H1 (cell line): ENCODE results near the gene EYA2. TPM values are rescaled to one million over a fixed set of nuclear protein-coding genes. Genes with fewer than 3 reads are reported as not detected.
A peak's percentile ranks its signal among the peaks of the same experiment; 100 is the strongest.

Source experiments
- CTCF ChIA-PET: fragments of 300-600 bp; sonication (Branson Sonifier 250); formaldehyde crosslinking; loops from one replicate; lab custom pipeline; 2021; ENCODE audit not compliant: partially characterized antibody; lab: Charles Lee
- POLR2A ChIA-PET: fragments of 300-600 bp; sonication (Branson Sonifier 250); formaldehyde crosslinking; loops from one replicate; lab custom pipeline; 2021; ENCODE audit warnings: inconsistent platforms; ENCODE audit not compliant: partially characterized antibody; lab: Charles Lee
- DNase-seq, 2 experiments: peaks; one replicate each; pipeline versions ENCODE4 v3.0.0 to v3.0.0-alpha.2; 2010 to 2022; ENCODE audit warnings: low spot score in 2 of 2, low read depth in 1 of 2, mixed read lengths in 1 of 2
- FAIRE-seq: peaks from 2 replicates; lab custom pipeline; 2011; peaks lifted over from hg19 to GRCh38; lab: Jason Lieb, UNC
- H2AFZ ChIP-seq: 2 replicates; pipeline ENCODE4 v1.8.1; 2012; ENCODE audit warnings: low read length, inconsistent platforms
- H2AK5ac ChIP-seq: 2 replicates; pipeline ENCODE4 v1.6.1; 2013; ENCODE audit warnings: low read depth, low read length
- H2BK120ac ChIP-seq: replicated peaks from 2 replicates; pipeline ENCODE3; 2013; ENCODE audit warnings: low read depth, low read length, inconsistent platforms
- H2BK12ac ChIP-seq: 2 replicates; pipeline ENCODE4 v1.6.1; 2013; ENCODE audit warnings: low read depth, low read length
- H2BK15ac ChIP-seq: 2 replicates; pipeline ENCODE4 v1.6.1; 2013; ENCODE audit warnings: low read length
- H2BK20ac ChIP-seq: 2 replicates; pipeline ENCODE4 v1.6.1; 2013; ENCODE audit warnings: low read length
- H2BK5ac ChIP-seq: 2 replicates; pipeline ENCODE4 v1.6.1; 2013; ENCODE audit warnings: low read depth, low read length
- H3K14ac ChIP-seq: 2 replicates; pipeline ENCODE4 v1.6.1; 2013; ENCODE audit warnings: inconsistent platforms; ENCODE audit not compliant: insufficient read length
- H3K18ac ChIP-seq: 2 replicates; pipeline ENCODE4 v1.6.1; 2013; ENCODE audit warnings: low read length; ENCODE audit errors: extremely low read depth
- H3K23ac ChIP-seq: 2 replicates; pipeline ENCODE4 v1.6.1; 2013; ENCODE audit warnings: inconsistent platforms; ENCODE audit not compliant: insufficient read length
- H3K23me2 ChIP-seq: 2 replicates; pipeline ENCODE4 v1.6.1; 2013; ENCODE audit warnings: low read depth, low read length
- H3K27ac ChIP-seq: 2 replicates; pipeline ENCODE4 v1.6.1; 2011; ENCODE audit warnings: low read depth, low read length, inconsistent platforms
- H3K27me3 ChIP-seq, 4 experiments: replicated peaks in 1 of 4; 1 replicate in 1 of 4; 2 replicates in 3 of 4; pipeline versions ENCODE4 v1.6.1 to v1.8.1; 2011 to 2013; ENCODE audit warnings: low read length in 3 of 4, mild to moderate bottlenecking in 3 of 4, inconsistent platforms in 2 of 4, mixed read lengths in 2 of 4, moderate library complexity in 1 of 4; ENCODE audit not compliant: control insufficient read depth in 3 of 4, insufficient read depth in 3 of 4; ENCODE audit errors: extremely low read depth in 1 of 4
- H3K36me3 ChIP-seq, 4 experiments: 2 replicates each; pipeline versions ENCODE4 v1.6.1 to v1.8.1; 2011 to 2013; ENCODE audit warnings: mild to moderate bottlenecking in 4 of 4, low read length in 3 of 4, moderate library complexity in 2 of 4, control low read depth in 1 of 4, inconsistent platforms in 1 of 4; ENCODE audit not compliant: insufficient read depth in 4 of 4, control insufficient read depth in 2 of 4
- H3K4ac ChIP-seq: replicated peaks from 2 replicates; pipeline ENCODE3; 2013; ENCODE audit warnings: low read length, low read depth, mixed read lengths, inconsistent platforms; ENCODE audit not compliant: insufficient read length
- H3K4me1 ChIP-seq, 4 experiments: replicated peaks in 1 of 4; 1 replicate in 1 of 4; 2 replicates in 3 of 4; pipeline versions ENCODE4 v1.6.1 to v1.8.1; 2011 to 2013; ENCODE audit warnings: low read length in 3 of 4, inconsistent platforms in 2 of 4, mixed read lengths in 1 of 4; ENCODE audit not compliant: insufficient read depth in 4 of 4, control insufficient read depth in 3 of 4
- H3K4me2 ChIP-seq, 2 experiments: 2 replicates each; pipeline versions ENCODE4 v1.6.1 to v1.8.1; 2011 to 2013; ENCODE audit warnings: low read depth in 2 of 2, low read length in 2 of 2, control low read depth in 1 of 2, inconsistent platforms in 1 of 2, mild to moderate bottlenecking in 1 of 2; ENCODE audit not compliant: insufficient read depth in 1 of 2
- H3K4me3 ChIP-seq, 4 experiments: fragments of 200-600, 300-600 bp in 1 of 4; sonication (generic), shearing (Covaris generic), sonication (Bioruptor Twin) in 1 of 4; 2 replicates each; pipeline versions ENCODE4 v1.5.1 to v1.8.1; 2011 to 2016; ENCODE audit warnings: low read length in 4 of 4, low read depth in 3 of 4, control low read depth in 2 of 4, inconsistent platforms in 2 of 4, mild to moderate bottlenecking in 2 of 4, mixed read lengths in 1 of 4, moderate library complexity in 1 of 4; ENCODE audit not compliant: insufficient read depth in 2 of 4; ENCODE audit errors: extremely low read depth in 1 of 4
- H3K56ac ChIP-seq: replicated peaks from 2 replicates; pipeline ENCODE3; 2013; ENCODE audit warnings: low read depth, mild to moderate bottlenecking, mixed read lengths, low read length, inconsistent platforms; ENCODE audit not compliant: insufficient read length
- H3K79me1 ChIP-seq: 2 replicates; pipeline ENCODE4 v1.6.1; 2013; ENCODE audit warnings: low read depth, low read length, control low read depth
- H3K79me2 ChIP-seq, 2 experiments: 2 replicates each; pipeline versions ENCODE4 v1.6.1 to v1.8.1; 2012 to 2013; ENCODE audit warnings: low read length in 2 of 2, mild to moderate bottlenecking in 2 of 2, inconsistent platforms in 1 of 2; ENCODE audit not compliant: insufficient read depth in 2 of 2, control insufficient read depth in 1 of 2
- H3K9ac ChIP-seq, 4 experiments: replicated peaks in 1 of 4; 1 replicate in 1 of 4; 2 replicates in 3 of 4; pipeline versions ENCODE4 v1.6.1 to v1.8.1; 2011 to 2013; ENCODE audit warnings: low read depth in 3 of 4, low read length in 3 of 4, control low read depth in 2 of 4, mild to moderate bottlenecking in 2 of 4, moderate library complexity in 2 of 4, inconsistent platforms in 1 of 4; ENCODE audit errors: extremely low read depth in 1 of 4
- H3K9me3 ChIP-seq, 2 experiments: 2 replicates each; pipeline versions ENCODE4 v1.6.1 to v1.8.1; 2012 to 2013; ENCODE audit warnings: mild to moderate bottlenecking in 2 of 2, moderate library complexity in 2 of 2, control low read depth in 1 of 2, inconsistent platforms in 1 of 2, low read depth in 1 of 2, low read length in 1 of 2, mixed read lengths in 1 of 2; ENCODE audit not compliant: insufficient read depth in 2 of 2
- H4K20me1 ChIP-seq, 2 experiments: replicated peaks in 1 of 2; 2 replicates each; pipeline versions ENCODE3 to v1.8.1; 2011 to 2013; ENCODE audit warnings: inconsistent platforms in 2 of 2, low read length in 2 of 2, mild to moderate bottlenecking in 1 of 2; ENCODE audit not compliant: insufficient read depth in 2 of 2, control insufficient read depth in 1 of 2
- H4K5ac ChIP-seq: 2 replicates; pipeline ENCODE4 v1.6.1; 2013; ENCODE audit warnings: low read length, low read depth, mixed read lengths, inconsistent platforms; ENCODE audit not compliant: insufficient read length
- H4K8ac ChIP-seq: 2 replicates; pipeline ENCODE4 v1.8.0; 2013; ENCODE audit warnings: mild to moderate bottlenecking, moderate library complexity, low read length, inconsistent platforms; ENCODE audit not compliant: insufficient read depth; ENCODE audit errors: extremely low read depth
- H4K91ac ChIP-seq: replicated peaks from 2 replicates; pipeline ENCODE3; 2013; ENCODE audit warnings: low read length, mixed read lengths, inconsistent platforms; ENCODE audit not compliant: insufficient read length
- BRCA1 ChIP-seq: IDR thresholded peaks from 2 replicates; pipeline ENCODE4 v1.6.1; 2012; ENCODE audit warnings: low read depth, low read length, improper control_type of control experiment
- EZH2 ChIP-seq: fragments of 200-600 bp; sonication (generic); IDR thresholded peaks from 2 replicates; pipeline ENCODE4 v1.7.1; 2012; ENCODE audit warnings: low read depth, mild to moderate bottlenecking, moderate library complexity, low read length, inconsistent platforms; ENCODE audit not compliant: severe bottlenecking
- FOSL1 ChIP-seq: IDR thresholded peaks from 2 replicates; pipeline ENCODE4 v1.6.1; 2011; ENCODE audit warnings: mild to moderate bottlenecking, low read depth, low read length, moderate library complexity; ENCODE audit not compliant: insufficient read depth
- HDAC6 ChIP-seq: IDR thresholded peaks from one replicate; pipeline ENCODE4 v1.7.1; 2012; ENCODE audit warnings: low read depth, mild to moderate bottlenecking, inconsistent platforms, low read length, moderate library complexity
- KDM4A ChIP-seq: IDR thresholded peaks from one replicate; pipeline ENCODE4 v1.7.1; 2012; ENCODE audit warnings: low read depth, mild to moderate bottlenecking, moderate library complexity, low read length, inconsistent platforms; ENCODE audit not compliant: severe bottlenecking
- MAFK ChIP-seq: IDR thresholded peaks from 2 replicates; pipeline ENCODE4 v1.6.1; 2012; ENCODE audit warnings: low read depth, mild to moderate bottlenecking, improper control_type of control experiment, low read length
- POU5F1 ChIP-seq: IDR thresholded peaks from 2 replicates; pipeline ENCODE4 v1.6.1; 2011; ENCODE audit warnings: low read depth, mild to moderate bottlenecking, low read length, moderate library complexity
- RXRA ChIP-seq: IDR thresholded peaks from 2 replicates; pipeline ENCODE4 v1.6.1; 2011; ENCODE audit warnings: low read depth, mild to moderate bottlenecking, low read length, moderate library complexity; ENCODE audit not compliant: insufficient read depth
- SIRT6 ChIP-seq: IDR thresholded peaks from one replicate; pipeline ENCODE4 v1.7.1; 2012; ENCODE audit warnings: low read length, inconsistent platforms
- SIX5 ChIP-seq: IDR thresholded peaks from 2 replicates; pipeline ENCODE4 v1.6.1; 2011; ENCODE audit warnings: mild to moderate bottlenecking, low read depth, low read length
- SP2 ChIP-seq: IDR thresholded peaks from 2 replicates; pipeline ENCODE4 v1.6.1; 2012; ENCODE audit warnings: mild to moderate bottlenecking, low read length, inconsistent platforms
- TCF12 ChIP-seq: IDR thresholded peaks from 2 replicates; pipeline ENCODE4 v1.6.1; 2011; ENCODE audit warnings: low read depth, mild to moderate bottlenecking, low read length
- TEAD4 ChIP-seq: IDR thresholded peaks from 2 replicates; pipeline ENCODE4 v1.6.1; 2012; ENCODE audit warnings: low read depth, low read length, inconsistent platforms, mixed read lengths
- WGBS, 2 experiments: shearing (Covaris generic) in 1 of 2; methylation state at CpG; one replicate each; pipeline versions ENCODE4 v1.1.6 to v1.1.7; 2013 to 2015; ENCODE audit warnings: low lambda C conversion rate in 2 of 2, mixed read lengths in 2 of 2, inconsistent platforms in 1 of 2, low coverage in 1 of 2, missing lambda C conversion rate in 1 of 2; ENCODE audit not compliant: insufficient replicate concordance in 2 of 2, insufficient coverage in 1 of 2, insufficient read length in 1 of 2; ENCODE audit errors: extremely low coverage in 1 of 2, missing lambda C conversion rate in 1 of 2; 5-methylcytosine and 5-hydroxymethylcytosine counted together
- polyA plus RNA-seq, 7 experiments: library from polyadenylated mRNA; depleted of rRNA in 3 of 7; stranded (reverse) in 5 of 7; unstranded in 2 of 7; fragments of >200 nt in 5 of 7; fragments of 200-250 nt in 2 of 7; gene quantifications; 1 replicate in 5 of 7; 2 replicates in 1 of 7; 4 replicates in 1 of 7; pipeline versions ENCODE4 v1.2.1 to v1.2.3, GENCODE V29; 2011 to 2013; ENCODE audit warnings: missing spikeins in 2 of 7, mixed read lengths in 2 of 7
- total RNA-seq: library from RNA; stranded (reverse); fragmentation: NEBNext Ultra II Directional; extraction: Animal tissue kit (Norgen Biotek cat#: 25700); gene quantifications from 2 replicates; pipeline ENCODE4 v1.2.1, GENCODE V29; 2021
- TF ChIP-seq, protein P1 (sequence below): IDR thresholded peaks from 2 replicates; pipeline ENCODE4 v1.6.1; 2012; ENCODE audit warnings: inconsistent platforms

EYA2 gene
- total and polyA plus RNA-seq, 2 of the 8 experiments (the other 6 are each of a cell fraction or from before 2014, with no cell fraction given), result 1.6 to 1.7 TPM

DNA sequence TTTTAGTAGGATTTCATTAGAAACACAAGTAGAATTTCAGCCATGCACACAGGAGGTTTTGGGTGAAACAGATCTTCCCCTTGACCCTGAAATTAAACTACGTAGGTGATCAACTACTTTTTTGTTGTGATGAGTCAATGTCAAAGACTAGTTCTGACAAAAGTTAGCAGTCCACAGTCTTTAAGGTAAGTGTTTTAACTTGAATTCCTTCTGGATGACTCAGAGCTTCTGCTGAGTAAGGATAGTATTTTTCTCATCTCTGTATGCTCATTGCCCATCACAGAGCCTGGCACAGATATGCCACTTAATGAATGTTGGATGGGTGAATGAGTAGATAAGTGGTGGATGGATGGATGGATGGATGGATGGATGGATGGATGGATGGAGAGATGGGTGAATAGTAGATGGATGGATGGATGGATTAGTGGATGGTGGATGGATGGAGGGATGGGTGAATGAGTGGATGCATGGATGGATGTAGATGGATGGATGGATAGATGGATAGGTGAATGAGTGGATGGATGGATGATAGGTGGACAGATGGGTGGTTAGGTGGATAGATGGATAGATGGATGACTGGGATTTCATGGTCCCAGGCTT lies 296.5 kb downstream of the EYA2 start:
- H2BK5ac ChIP-seq, result no peak overlapping the region
- H2BK12ac ChIP-seq, result no peak overlapping the region
- no peak overlapping the region for H3K4me3 ChIP-seq
- ChIA-PET POLR2A (no interaction called here), CTCF (no interaction called here)
- no peak overlapping the region for H4K91ac ChIP-seq
- no peak overlapping the region for H2BK15ac ChIP-seq
- no peak overlapping the region for H2BK120ac ChIP-seq
- H4K5ac ChIP-seq, result no peak overlapping the region
- H3K9ac ChIP-seq, result no peak overlapping the region
- no peaks in the 10 kb centered on the region; a peak in 1 of 7 replicates for H3K27me3 ChIP-seq
- no peak overlapping the region for H3K18ac ChIP-seq
- H2AFZ ChIP-seq, result no peak overlapping the region
- no peak overlapping the region for H3K4ac ChIP-seq
- FAIRE-seq (no peak), DNase-seq (no peak)
- H2AK5ac ChIP-seq, result no peak overlapping the region
- H3K27ac ChIP-seq, result no peak overlapping the region
- H3K79me1 ChIP-seq, result no peaks in the 10 kb centered on the region
- H3K4me1 ChIP-seq, result no peaks in the 10 kb centered on the region
- H3K4me2 ChIP-seq, result no peak overlapping the region
- no peak overlapping the region for H3K14ac ChIP-seq
- no peaks in the 10 kb centered on the region for H3K9me3 ChIP-seq
- H4K20me1 ChIP-seq, result peaks cover 0 to 2% of the 10 kb centered on the region in 2 experiments
- peaks cover 11% of the 10 kb centered on the region; the same call in 1 of the 2 replicates for H3K23me2 ChIP-seq
- 78% methylated on average over 1 of the region's 1 CpG; no CpG with 5 or more reads in 1 of the 2 experiments for WGBS, 2 experiments
- no peak overlapping the region for H2BK20ac ChIP-seq
- peak overlapping the region; percentile 60 for H3K56ac ChIP-seq
- H3K36me3 ChIP-seq, result no peaks in the 10 kb centered on the region
- H3K23ac ChIP-seq, result no peak overlapping the region
- H4K8ac ChIP-seq, result no peak overlapping the region
- no peaks in the 10 kb centered on the region for H3K79me2 ChIP-seq
- TF ChIP-seq MAFK, result no peak
- TF ChIP-seq SIX5, result no peak
- TF ChIP-seq SIRT6, result no peak
- TF ChIP-seq HDAC6, result no peak
- TF ChIP-seq FOSL1, result no peak
- no peak for TF ChIP-seq SP2
- no peak for TF ChIP-seq RXRA
- TF ChIP-seq TEAD4, result no peak
- no peak for TF ChIP-seq POU5F1
- TF ChIP-seq, protein P1, sequence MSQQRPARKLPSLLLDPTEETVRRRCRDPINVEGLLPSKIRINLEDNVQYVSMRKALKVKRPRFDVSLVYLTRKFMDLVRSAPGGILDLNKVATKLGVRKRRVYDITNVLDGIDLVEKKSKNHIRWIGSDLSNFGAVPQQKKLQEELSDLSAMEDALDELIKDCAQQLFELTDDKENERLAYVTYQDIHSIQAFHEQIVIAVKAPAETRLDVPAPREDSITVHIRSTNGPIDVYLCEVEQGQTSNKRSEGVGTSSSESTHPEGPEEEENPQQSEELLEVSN, result no peak
- no peak for TF ChIP-seq EZH2
- TF ChIP-seq TCF12, result no peak
- no peak for TF ChIP-seq BRCA1
- no peak for TF ChIP-seq KDM4A
